ENCODE measurements around the gene PEAK3. TPM values are rescaled to one million over a fixed set of nuclear protein-coding genes. Genes with fewer than 3 reads are reported as not detected.

PEAK3 gene
- total RNA-seq, 1 donor from 2014 or later, result 4.5 TPM

DNA sequence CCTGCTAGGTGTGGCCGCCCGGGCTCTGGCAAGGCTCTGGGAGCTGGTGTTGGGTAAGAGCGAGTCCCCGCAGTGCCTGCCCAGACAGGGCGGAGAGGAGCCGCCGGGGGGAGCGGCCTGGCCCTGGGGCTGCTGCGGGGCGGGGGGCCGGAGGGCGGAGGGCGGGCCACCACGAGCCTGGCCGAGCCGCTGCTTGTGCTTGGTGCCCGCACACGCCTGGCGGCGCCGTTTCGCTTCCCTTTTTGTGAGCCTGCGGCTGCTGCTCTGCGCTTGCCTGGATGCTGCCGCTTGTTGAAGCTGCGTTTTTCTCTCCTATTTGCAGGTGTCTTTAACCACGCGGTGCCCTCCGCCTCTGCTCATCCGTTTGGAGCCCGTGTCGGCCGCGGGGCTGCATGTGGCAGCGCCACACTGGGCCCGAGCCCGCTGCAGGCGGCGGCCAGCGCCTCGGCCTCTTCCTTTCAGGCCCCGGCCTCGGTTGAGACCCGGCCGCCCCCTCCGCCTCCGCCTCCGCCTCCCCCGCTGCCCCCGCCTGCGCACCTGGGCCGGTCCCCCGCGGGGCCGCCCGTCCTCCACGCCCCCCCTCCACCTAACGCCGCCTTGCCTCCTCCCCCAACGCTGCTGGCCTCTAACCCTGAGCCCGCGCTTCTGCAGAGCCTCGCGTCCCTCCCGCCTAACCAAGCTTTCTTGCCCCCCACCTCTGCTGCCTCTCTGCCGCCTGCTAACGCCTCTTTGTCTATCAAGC, 54.4 kb downstream of the PEAK3 start:
- H3K27me3 ChIP-seq, result no peaks in the 10 kb centered on the region
- intact Hi-C loops (cut with DNase I), result loop anchor here (10.0 kb wide), 1 partner anchor 73 kb away; the partner anchor contains the start of gene AP3D1
- H3K4me1 ChIP-seq, result no peaks in the 10 kb centered on the region
- TF ChIP-seq, protein P1, sequence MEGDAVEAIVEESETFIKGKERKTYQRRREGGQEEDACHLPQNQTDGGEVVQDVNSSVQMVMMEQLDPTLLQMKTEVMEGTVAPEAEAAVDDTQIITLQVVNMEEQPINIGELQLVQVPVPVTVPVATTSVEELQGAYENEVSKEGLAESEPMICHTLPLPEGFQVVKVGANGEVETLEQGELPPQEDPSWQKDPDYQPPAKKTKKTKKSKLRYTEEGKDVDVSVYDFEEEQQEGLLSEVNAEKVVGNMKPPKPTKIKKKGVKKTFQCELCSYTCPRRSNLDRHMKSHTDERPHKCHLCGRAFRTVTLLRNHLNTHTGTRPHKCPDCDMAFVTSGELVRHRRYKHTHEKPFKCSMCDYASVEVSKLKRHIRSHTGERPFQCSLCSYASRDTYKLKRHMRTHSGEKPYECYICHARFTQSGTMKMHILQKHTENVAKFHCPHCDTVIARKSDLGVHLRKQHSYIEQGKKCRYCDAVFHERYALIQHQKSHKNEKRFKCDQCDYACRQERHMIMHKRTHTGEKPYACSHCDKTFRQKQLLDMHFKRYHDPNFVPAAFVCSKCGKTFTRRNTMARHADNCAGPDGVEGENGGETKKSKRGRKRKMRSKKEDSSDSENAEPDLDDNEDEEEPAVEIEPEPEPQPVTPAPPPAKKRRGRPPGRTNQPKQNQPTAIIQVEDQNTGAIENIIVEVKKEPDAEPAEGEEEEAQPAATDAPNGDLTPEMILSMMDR (IDR thresholded peaks at IDR 0.05), result no peak
- H3K4me3 ChIP-seq, result no peak overlapping the region
- no peak overlapping the region for H3K27ac ChIP-seq
- ATAC-seq (no peak), DNase-seq (no peak)
- H3K36me3 ChIP-seq, result peaks cover 80% of the 10 kb centered on the region
- no peaks in the 10 kb centered on the region for H3K9me3 ChIP-seq

DNA sequence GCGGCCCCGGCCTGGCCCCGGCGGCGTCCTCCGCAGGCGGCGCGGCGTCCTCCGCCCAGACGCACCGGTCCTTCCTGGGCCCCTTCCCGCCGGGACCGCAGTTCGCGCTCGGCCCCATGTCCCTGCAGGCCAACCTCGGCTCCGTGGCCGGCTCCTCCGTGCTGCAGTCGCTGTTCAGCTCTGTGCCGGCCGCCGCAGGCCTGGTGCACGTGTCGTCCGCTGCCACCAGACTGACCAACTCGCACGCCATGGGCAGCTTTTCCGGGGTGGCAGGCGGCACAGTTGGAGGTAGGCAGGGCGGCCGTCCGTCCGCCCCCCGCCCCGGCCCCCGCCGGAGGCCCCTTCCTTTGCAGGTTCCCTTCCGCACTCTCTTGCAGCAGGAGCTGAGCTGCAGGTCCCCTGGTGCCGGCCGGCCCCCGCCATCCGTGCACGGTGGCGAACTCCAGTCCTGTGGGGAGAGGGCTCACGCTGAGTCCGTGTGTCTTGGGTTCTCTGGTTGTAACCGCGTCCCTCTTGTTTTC, 55.1 kb downstream of the PEAK3 start:
- Histone ChIP-seq H3K36me3 (peaks cover 82% of the 10 kb centered on the region), H3K27me3 (no peaks in the 10 kb centered on the region), H3K27ac (no peak overlapping the region), H3K4me1 (no peaks in the 10 kb centered on the region), H3K9me3 (no peaks in the 10 kb centered on the region), H3K4me3 (no peak overlapping the region)
- intact Hi-C loops (cut with DNase I), result loop anchor here (10.0 kb wide), 1 partner anchor 72 kb away; the partner anchor contains the start of gene AP3D1
- TF ChIP-seq, protein P1 (IDR thresholded peaks at IDR 0.05), result no peak
- ATAC-seq, result no peak
- no peak for DNase-seq

DNA sequence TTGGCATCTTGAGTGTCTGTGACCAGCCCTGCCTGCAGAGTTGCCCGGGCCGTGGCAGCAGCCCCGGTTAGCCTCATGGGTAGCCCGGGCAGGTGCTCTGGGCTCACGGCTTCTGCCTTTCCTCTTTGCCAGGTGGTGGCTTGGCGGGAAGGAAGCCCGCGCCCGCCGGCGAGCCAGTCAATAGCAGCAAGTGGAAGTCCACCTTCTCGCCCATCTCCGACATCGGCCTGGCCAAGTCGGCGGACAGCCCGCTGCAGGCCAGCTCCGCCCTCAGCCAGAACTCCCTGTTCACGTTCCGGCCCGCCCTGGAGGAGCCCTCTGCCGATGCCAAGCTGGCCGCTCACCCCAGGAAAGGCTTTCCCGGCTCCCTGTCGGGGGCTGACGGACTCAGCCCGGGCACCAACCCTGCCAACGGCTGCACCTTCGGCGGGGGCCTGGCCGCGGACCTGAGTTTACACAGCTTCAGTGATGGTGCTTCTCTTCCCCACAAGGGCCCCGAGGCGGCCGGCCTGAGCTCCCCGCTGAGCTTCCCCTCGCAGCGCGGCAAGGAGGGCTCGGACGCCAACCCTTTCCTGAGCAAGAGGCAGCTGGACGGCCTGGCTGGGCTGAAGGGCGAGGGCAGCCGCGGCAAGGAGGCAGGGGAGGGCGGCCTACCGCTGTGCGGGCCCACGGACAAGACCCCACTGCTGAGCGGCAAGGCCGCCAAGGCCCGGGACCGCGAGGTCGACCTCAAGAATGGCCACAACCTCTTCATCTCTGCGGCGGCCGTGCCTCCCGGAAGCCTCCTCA, 55.7 kb downstream of the PEAK3 start:
- Histone ChIP-seq H3K4me3 (no peak overlapping the region), H3K27me3 (no peaks in the 10 kb centered on the region), H3K27ac (no peak overlapping the region), H3K4me1 (no peaks in the 10 kb centered on the region), H3K36me3 (peaks cover 82% of the 10 kb centered on the region), H3K9me3 (no peaks in the 10 kb centered on the region)
- no peak for ATAC-seq
- DNase-seq, result no peak
- intact Hi-C loops (cut with DNase I), result loop anchor here (10.0 kb wide), 1 partner anchor 71 kb away; the partner anchor contains the start of gene AP3D1
- TF ChIP-seq, protein P1 (IDR thresholded peaks at IDR 0.05), result no peak

DNA sequence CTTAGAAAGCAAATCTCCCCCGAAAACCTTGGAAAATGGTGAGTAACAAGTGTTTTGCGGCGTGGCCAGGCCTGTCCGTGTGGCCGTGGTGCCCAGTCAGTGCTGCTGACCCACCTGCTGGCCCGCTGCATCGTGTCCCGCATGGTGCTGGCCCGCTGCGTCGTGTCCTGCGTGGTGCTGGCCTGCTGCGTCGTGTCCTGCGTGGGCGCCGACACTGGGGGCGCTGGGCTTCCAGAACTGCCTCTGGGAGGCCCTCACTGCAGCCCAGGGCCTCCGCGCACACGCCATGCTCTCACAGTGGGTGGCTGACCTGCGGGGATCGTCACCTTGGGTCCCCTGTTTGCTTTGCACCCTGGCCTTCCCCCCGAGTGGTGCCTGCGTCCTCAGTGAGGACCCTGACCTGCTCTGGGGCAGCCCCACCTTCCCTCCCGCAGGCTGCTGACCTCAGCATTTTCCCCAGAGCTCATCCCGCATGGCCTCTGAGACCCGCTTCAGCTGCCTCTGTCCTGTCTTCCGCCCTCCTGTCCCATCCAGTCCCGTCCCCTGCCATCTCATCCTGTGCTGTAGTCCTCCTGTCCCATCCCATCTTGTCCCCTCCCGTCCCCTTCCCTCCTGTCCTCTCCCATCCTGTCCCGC, 56.4 kb downstream of the PEAK3 start:
- Histone ChIP-seq H3K4me3 (no peak overlapping the region), H3K4me1 (no peaks in the 10 kb centered on the region), H3K27ac (no peak overlapping the region), H3K27me3 (no peaks in the 10 kb centered on the region), H3K36me3 (peaks cover 82% of the 10 kb centered on the region), H3K9me3 (no peaks in the 10 kb centered on the region)
- ATAC-seq (no peak), DNase-seq (no peak)
- intact Hi-C loops (cut with DNase I), result loop anchor here (10.0 kb wide), 1 partner anchor 71 kb away; the partner anchor contains the start of gene AP3D1
- TF ChIP-seq, protein P1 (IDR thresholded peaks at IDR 0.05), result no peak

DNA sequence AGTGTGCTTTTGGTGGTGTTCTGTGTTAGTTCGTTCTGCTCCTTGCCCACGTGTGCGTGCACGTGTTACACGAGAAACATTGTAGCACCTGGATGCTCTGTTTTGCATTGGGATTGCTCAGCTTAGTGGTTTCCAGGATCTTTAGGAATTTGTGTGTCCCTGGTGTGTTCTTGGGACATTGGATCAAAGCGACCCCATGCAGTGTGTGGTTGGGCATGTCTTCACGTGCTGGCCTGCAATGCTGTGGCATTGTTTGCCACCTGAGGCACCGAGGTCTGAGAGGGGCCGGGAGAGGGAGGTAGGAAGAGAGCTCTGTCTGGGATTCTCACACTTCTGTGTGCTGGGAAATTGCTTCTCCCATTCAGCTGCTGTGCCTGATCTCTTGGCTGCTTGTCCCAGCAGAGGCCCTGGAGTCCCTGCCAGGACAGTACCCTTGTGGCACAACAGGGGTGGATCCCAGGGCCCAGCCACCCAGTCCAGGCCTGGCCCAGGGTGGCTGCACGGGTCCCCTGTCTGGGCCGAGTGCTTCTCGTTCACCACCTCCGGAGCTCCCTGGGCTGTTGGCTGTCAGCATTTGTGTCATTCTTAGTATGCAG, 57.1 kb downstream of the PEAK3 start:
- Histone ChIP-seq H3K4me1 (no peaks in the 10 kb centered on the region), H3K9me3 (no peaks in the 10 kb centered on the region), H3K27me3 (no peaks in the 10 kb centered on the region), H3K27ac (no peak overlapping the region), H3K36me3 (peaks cover 82% of the 10 kb centered on the region), H3K4me3 (no peak overlapping the region)
- intact Hi-C loops (cut with DNase I), result loop anchor here (10.0 kb wide), 1 partner anchor 70 kb away; the partner anchor contains the start of gene AP3D1
- DNase-seq, result no peak
- ATAC-seq, result no peak
- TF ChIP-seq, protein P1 (IDR thresholded peaks at IDR 0.05), result no peak
